ENCODE results near the gene HAO1.

HAO1 gene

DNA sequence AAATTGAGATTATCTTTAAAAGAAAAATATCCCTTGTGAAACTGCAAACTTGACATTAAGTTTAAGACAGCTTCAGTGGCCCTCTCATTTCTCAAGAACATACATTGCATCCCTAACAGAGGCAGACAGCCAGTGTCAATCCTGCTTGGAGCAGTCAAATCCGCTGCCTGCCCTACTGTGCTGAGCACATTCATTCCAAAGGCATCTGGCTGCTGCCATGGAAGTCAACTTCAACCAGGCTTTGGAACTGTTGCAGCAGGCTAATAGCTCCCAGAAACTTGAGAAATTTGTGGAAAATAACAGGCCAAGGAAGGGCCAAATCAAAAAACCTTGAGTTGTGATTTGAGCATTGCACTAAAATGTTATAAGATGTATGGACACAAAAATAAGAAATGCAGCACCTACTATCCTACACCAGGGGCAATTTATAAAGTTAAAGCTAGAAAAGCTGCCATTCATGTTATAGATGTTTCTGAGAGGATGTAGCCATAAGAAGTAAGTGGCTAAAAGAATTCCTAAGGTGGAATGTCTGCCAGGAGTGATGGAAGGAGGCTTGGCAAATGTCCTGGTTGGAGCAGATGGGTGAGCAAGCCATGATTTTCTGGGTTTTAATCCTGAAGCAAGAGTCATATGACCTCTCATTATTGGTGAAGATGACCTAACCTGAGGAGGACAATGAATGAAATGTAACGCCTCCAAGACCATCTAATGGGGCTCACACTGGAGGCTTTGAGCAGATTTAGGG lies 31.4 kb upstream of the HAO1 start:
- Histone ChIP-seq H3K27me3 (ENCODE audit: insufficient read depth, low read length, poor library complexity, severe bottlenecking) (no peaks in the 10 kb centered on the region), H3K9me3 (ENCODE audit: insufficient read depth, low read depth, low read length) (no peaks in the 10 kb centered on the region), H3K9me2 (replicated peaks; ENCODE audit: low read depth, low read length) (no peaks in the 10 kb centered on the region), H3K4me2 (ENCODE audit: low read depth, low read length, poor library complexity, severe bottlenecking) (no peak overlapping the region), H4K20me1 (ENCODE audit: insufficient read depth, low read length, poor library complexity, severe bottlenecking) (no peaks in the 10 kb centered on the region), H3K4me3 (ENCODE audit: low read length, poor library complexity, severe bottlenecking) (no peak overlapping the region), H3K4me1 (ENCODE audit: insufficient read depth, low read length, poor library complexity, severe bottlenecking) (peaks cover 9% of the 10 kb centered on the region), H2AFZ (ENCODE audit: low read length) (no peak overlapping the region), H3K9ac (ENCODE audit: low read depth, low read length, poor library complexity, severe bottlenecking) (no peak overlapping the region), H3K79me2 (ENCODE audit: insufficient read depth, low read length) (no peaks in the 10 kb centered on the region), H3F3A (ENCODE audit: low read depth) (no peaks in the 10 kb centered on the region), H3K36me3 (ENCODE audit: insufficient read depth, low read length) (no peaks in the 10 kb centered on the region)
- TF ChIP-seq, protein P1, sequence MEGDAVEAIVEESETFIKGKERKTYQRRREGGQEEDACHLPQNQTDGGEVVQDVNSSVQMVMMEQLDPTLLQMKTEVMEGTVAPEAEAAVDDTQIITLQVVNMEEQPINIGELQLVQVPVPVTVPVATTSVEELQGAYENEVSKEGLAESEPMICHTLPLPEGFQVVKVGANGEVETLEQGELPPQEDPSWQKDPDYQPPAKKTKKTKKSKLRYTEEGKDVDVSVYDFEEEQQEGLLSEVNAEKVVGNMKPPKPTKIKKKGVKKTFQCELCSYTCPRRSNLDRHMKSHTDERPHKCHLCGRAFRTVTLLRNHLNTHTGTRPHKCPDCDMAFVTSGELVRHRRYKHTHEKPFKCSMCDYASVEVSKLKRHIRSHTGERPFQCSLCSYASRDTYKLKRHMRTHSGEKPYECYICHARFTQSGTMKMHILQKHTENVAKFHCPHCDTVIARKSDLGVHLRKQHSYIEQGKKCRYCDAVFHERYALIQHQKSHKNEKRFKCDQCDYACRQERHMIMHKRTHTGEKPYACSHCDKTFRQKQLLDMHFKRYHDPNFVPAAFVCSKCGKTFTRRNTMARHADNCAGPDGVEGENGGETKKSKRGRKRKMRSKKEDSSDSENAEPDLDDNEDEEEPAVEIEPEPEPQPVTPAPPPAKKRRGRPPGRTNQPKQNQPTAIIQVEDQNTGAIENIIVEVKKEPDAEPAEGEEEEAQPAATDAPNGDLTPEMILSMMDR (conservative IDR thresholded peaks at IDR 0.05; ENCODE audit: low read length), result no peak
- TF ChIP-seq EZH2phosphoT487 (IDR thresholded peaks at IDR 0.05; ENCODE audit: borderline replicate concordance), result no peak

DNA sequence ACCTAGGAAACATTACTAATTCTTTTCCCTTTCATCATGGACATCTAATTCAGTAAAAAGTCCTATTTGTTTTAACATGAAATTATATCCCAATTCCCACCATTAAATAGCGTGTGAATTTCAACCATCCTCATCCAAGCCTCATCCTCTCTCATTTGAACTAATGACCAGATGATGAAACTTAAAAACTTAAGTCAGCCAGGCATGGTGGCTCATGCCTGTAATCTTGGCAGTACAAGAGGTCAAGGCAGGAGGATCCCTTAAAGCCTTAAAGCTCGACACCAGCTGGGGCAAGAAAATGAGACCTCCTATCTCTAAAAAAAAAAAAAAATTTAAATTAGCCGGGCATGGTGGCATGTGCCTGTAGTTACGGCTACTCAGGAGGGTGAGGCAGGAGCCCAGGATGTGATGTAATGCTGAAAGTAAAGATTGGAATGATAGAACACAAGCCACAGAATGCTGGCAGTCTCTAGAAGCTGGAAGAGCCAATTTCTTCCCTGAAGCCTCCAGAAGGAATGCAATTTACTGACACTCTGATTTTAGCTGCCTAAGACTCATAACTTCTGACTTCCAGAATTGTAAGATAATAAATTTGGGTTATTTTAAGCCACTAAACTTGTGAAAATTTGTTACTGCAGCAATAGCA lies 27.1 kb upstream of the HAO1 start:
- Histone ChIP-seq H2AFZ (ENCODE audit: low read length) (no peak overlapping the region), H3K79me2 (ENCODE audit: insufficient read depth, low read length) (no peaks in the 10 kb centered on the region), H3K4me2 (ENCODE audit: low read depth, low read length, poor library complexity, severe bottlenecking) (no peak overlapping the region), H3K4me1 (ENCODE audit: insufficient read depth, low read length, poor library complexity, severe bottlenecking) (no peaks in the 10 kb centered on the region), H3K4me3 (ENCODE audit: low read length, poor library complexity, severe bottlenecking) (no peak overlapping the region), H3K9ac (ENCODE audit: low read depth, low read length, poor library complexity, severe bottlenecking) (no peak overlapping the region), H3K9me2 (replicated peaks; ENCODE audit: low read depth, low read length) (no peaks in the 10 kb centered on the region), H3K27me3 (ENCODE audit: insufficient read depth, low read length, poor library complexity, severe bottlenecking) (no peaks in the 10 kb centered on the region), H3K36me3 (ENCODE audit: insufficient read depth, low read length) (no peaks in the 10 kb centered on the region), H3K9me3 (ENCODE audit: insufficient read depth, low read depth, low read length) (no peaks in the 10 kb centered on the region), H3F3A (ENCODE audit: low read depth) (no peaks in the 10 kb centered on the region), H4K20me1 (ENCODE audit: insufficient read depth, low read length, poor library complexity, severe bottlenecking) (no peaks in the 10 kb centered on the region)
- TF ChIP-seq, protein P1 (conservative IDR thresholded peaks at IDR 0.05; ENCODE audit: low read length), result no peak
- no peak for TF ChIP-seq EZH2phosphoT487 (IDR thresholded peaks at IDR 0.05; ENCODE audit: borderline replicate concordance)

DNA sequence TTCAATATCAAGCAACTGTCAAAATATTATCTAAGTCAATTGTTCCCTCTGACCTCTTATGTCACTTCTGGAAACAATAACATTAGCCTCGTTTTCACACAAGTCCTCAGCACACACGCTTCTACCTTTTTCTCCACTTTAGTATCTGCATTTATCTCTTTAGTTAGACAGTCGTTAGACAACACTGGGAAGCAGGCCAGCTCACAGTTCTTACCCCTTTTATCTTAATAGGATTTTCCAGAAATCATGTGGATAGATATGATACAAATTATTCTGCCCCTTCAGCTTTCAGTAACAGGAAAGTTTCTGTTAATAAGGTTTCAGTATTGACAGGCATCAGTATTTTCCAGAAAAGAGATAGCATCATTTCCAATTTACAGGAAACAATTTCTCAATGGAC lies 25.9 kb upstream of the HAO1 start:
- no peak overlapping the region for H2AFZ ChIP-seq (ENCODE audit: low read length)
- H3K9ac ChIP-seq (ENCODE audit: low read depth, low read length, poor library complexity, severe bottlenecking), result no peak overlapping the region
- H3K9me2 ChIP-seq (replicated peaks; ENCODE audit: low read depth, low read length), result no peaks in the 10 kb centered on the region
- no peaks in the 10 kb centered on the region for H3F3A ChIP-seq (ENCODE audit: low read depth)
- H3K79me2 ChIP-seq (ENCODE audit: insufficient read depth, low read length), result no peaks in the 10 kb centered on the region
- H3K27me3 ChIP-seq (ENCODE audit: insufficient read depth, low read length, poor library complexity, severe bottlenecking), result no peaks in the 10 kb centered on the region
- H3K9me3 ChIP-seq (ENCODE audit: insufficient read depth, low read depth, low read length), result no peaks in the 10 kb centered on the region
- H3K4me2 ChIP-seq (ENCODE audit: low read depth, low read length, poor library complexity, severe bottlenecking), result no peak overlapping the region
- H4K20me1 ChIP-seq (ENCODE audit: insufficient read depth, low read length, poor library complexity, severe bottlenecking), result no peaks in the 10 kb centered on the region
- H3K36me3 ChIP-seq (ENCODE audit: insufficient read depth, low read length), result no peaks in the 10 kb centered on the region
- no peak for TF ChIP-seq EZH2phosphoT487 (IDR thresholded peaks at IDR 0.05; ENCODE audit: borderline replicate concordance)
- TF ChIP-seq, protein P1 (conservative IDR thresholded peaks at IDR 0.05; ENCODE audit: low read length), result no peak
- no peak overlapping the region for H3K4me3 ChIP-seq (ENCODE audit: low read length, poor library complexity, severe bottlenecking)
- H3K4me1 ChIP-seq (ENCODE audit: insufficient read depth, low read length, poor library complexity, severe bottlenecking), result no peaks in the 10 kb centered on the region

Measured in Loucy (cell line).